Mesenteric fat pad (tissue), 1 donor: Measurements from ENCODE around the gene KCNH2. TPM values are rescaled to one million over a fixed set of nuclear protein-coding genes. Genes with fewer than 3 reads are reported as not detected.

ENCODE experiments used
- DNase-seq: peaks from one replicate; pipeline ENCODE4 v3.0.0-alpha.2; 2020; ENCODE audit warnings: low spot score
- total RNA-seq: library from RNA; stranded (reverse); fragmentation: NEBNext Ultra II Directional; extraction: Animal tissue kit (Norgen Biotek cat#: 25700); gene quantifications from one replicate; pipeline ENCODE4 v1.2.1, GENCODE V29; 2021
- donor health status: DM: yes; HTN: yes; CAD: no.

The KCNH2 gene
- total RNA-seq, 1 donor from 2014 or later = 0.32 TPM

- no peak for DNase-seq
Measured at GRCh38 chr7:150996376-150997074, 18.4 kb upstream of the KCNH2 start.

GRCh38 chr7:150994838-150995510 lies 16.9 kb upstream of the KCNH2 start:
- DNase-seq = no peak

- no peak for DNase-seq
Measured at GRCh38 chr7:150994141-150994837, 16.2 kb upstream of the KCNH2 start.

DNA sequence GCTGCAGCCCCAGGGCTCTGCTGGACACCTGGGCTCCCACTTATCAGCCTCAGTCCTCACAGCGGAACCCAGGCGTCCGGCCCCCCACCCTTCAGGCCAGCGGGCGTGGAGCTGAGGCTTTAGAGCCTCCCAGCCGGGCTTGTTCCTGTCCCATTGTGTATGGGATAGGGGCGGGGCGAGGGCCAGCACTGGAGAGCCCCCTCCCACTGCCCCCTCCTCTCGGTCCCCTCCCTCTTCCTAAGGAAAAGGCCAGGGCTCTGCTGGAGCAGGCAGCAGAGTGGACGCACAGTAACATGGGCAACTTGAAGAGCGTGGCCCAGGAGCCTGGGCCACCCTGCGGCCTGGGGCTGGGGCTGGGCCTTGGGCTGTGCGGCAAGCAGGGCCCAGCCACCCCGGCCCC lies 15.4 kb upstream of the KCNH2 start:
- no peak for DNase-seq

DNA sequence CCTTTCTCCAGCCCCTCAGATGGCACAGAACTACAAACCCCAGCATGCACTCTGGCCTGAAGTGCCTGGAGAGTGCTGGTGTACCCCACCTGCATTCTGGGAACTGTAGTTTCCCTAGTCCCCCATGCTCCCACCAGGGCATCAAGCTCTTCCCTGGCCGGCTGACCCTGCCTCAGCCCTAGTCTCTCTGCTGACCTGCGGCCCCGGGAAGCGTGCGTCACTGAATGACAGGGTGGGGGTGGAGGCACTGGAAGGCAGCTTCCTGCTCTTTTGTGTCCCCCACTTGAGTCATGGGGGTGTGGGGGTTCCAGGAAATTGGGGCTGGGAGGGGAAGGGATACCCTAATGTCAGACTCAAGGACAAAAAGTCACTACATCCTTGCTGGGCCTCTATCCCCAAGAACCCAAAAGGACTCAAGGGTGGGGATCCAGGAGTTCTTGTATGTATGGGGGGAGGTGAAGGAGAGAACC lies 14.7 kb upstream of the KCNH2 start:
- no peak for DNase-seq

- DNase-seq = no peak
Measured at GRCh38 chr7:150992051-150992640, 14.0 kb upstream of the KCNH2 start.

DNA sequence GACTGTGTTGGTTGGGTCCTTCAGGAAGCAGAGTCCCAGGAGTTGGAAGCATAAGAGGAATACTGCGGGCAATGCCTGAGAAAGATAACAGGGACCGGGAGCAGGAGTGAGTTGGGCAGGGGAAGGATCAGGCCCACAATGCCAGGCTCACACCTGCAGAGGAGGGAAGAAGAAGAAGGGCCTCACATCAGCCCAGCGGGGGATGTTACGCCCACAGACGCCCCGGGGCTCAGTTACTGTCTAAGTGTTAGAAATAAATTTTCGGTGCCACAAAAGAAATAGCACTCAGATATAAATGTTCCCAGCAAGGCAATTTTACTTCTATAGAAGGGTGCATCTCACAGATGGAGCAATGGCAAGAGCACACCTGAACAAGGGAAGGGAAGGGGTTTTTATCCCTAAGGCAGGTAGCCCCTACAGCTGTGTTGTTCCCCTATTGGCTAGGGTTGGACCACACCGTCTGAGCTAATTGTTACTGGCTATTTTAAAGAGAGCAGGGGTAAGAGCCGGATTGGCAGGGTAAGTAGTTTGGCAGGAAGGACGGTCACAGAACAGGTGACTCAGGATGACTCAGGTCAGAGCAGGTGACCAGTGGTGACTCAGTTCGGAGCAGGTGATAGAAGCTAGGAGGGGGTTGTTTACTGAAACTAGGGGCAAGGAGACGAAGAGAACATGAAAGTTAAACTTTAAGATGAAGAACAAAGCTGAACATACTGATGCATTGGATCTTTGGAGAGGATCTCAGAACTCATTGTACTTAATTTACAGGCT lies 12.5 kb upstream of the KCNH2 start, which contains the start of gene NOS3:
Gene NOS3, plus strand, starts transcription at position 602 of the 771 bp plus-strand sequence. CDS start 2,787 bp downstream, outside the sequence.
- no peak for DNase-seq

DNA sequence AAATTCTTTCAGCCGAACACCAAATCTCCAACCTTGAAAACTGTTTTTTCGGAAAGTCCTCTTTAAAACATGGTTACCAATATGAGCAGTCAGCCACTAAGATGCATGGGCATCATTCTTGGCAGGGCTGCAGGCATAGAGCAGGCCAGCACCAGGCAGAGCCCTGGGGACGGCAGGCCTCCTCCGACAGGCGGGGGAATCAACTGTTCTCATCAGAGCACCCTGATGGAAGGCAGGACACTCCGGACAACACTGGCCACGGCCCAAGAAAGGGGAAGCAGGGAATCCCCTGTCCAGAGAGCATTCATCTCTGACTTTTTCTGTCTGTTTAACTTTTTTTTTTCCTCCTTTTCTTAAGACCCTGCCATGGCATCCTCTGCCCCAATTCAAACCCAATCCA lies 11.3 kb upstream of the KCNH2 start:
- DNase-seq = no peak

DNA sequence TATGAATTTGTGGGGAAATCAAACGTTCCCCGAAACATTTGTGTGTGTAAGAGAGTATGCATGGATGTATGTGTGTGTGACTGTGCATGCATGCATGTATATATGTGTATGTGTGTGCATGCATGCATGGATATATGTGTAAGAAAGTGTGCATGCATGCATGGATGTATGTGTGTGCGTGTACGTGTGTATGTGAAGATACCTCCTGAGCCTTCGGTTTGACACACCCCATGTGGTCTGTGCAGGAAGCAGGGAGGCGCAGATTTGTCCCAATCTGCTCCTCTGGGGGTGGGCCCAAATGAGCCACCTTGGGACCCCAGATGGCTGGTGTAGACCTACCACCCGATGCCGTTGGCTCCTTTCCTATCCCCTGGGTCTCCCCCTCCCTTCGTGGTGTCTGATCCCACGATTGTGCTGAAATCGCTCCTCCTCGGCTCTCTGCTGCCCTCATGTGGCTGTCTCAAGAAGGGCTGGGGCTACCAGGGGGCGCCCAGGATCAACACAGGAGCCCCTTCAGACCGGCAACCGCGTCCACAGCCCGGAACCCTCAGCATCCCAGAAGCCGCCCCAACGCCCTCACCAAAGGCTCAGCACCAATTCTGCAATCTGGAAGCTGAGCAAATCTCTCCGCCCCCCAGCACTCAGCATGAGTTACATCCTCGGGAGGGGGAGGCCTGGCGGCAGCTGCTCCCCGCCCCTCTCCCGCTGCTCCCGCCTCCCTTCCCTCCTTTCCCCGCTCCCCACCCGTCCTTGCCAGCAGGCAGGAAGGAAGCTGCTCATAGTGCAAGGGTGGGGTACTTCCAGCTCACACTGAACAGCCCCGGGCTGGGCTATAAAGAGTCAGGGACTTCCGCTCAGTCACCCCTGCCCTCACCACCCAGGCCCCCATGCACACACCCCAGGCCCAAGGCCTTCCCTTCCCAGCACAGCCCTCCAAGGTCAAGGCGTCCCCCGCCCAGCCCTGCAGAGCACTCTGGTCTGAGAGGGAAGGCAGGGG lies 10.4 kb upstream of the KCNH2 start:
- DNase-seq = no peak

GRCh38 chr7:150986556-150986955 lies 8.4 kb upstream of the KCNH2 start:
- DNase-seq = no peak

DNA sequence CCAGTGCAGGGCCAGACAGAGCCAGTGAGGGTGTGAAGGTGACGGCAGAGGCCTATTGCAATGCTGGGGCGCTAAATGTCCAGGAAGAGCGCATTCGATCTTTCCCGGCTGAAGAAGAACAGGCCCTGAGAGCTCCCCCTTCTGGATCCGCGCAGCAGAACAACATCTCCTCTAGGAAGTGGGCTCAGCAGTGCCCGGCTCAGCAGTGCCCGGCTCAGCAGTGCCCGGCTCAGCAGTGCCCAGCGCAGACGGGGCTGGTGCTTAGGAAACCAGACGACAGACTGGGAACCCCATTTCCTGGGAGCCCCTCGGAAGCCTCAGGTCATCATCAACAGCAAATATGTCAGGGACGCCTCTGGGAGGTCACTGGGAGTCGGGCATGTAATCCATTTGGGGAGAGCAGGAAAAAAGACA lies 8.0 kb upstream of the KCNH2 start:
- DNase-seq = no peak

DNA sequence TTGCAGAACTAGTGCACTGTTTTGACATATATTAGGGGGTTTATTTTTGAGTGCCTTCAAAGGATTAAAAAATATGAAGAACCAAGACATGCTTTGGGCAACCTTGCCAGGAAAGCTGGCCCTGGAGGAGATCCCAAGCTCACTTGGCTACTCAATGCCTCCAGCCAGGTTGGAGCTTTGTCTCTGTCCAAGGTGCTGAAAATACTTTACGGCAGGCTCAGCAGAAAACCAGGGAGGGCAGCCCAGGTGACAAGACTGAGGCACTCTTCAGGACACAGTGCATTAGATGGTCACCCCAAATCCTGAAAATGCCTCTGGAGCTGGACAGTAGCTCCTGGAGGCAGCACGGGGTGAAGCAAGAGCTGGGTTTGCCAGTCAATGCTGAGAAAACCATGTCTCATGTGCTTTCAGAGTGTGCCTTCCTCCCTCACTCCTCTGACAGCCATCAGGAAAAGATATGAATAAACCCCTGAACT lies 5.8 kb upstream of the KCNH2 start:
- DNase-seq = no peak

- DNase-seq = no peak
Measured at GRCh38 chr7:150982351-150982750, 4.2 kb upstream of the KCNH2 start.

DNA sequence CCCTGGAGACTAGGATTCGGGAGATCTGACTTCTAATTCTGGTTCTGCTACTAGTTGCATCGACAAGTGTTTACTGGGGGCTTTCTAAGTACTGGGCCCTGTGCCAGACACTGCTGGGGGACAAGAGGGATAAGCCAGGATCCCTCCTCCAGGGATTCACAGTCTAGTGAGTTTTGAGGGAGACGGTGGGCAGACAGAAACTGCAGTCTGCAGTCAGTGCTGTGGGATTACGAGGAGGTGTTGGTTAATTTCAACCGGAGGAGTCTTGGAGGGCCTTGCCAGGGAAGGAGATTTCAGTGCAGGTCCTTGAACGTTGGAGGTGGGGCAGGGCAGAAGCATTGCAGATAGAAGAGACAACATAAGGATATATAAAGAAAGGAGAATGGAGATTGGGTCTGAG lies 3.5 kb upstream of the KCNH2 start:
- no peak for DNase-seq

DNA sequence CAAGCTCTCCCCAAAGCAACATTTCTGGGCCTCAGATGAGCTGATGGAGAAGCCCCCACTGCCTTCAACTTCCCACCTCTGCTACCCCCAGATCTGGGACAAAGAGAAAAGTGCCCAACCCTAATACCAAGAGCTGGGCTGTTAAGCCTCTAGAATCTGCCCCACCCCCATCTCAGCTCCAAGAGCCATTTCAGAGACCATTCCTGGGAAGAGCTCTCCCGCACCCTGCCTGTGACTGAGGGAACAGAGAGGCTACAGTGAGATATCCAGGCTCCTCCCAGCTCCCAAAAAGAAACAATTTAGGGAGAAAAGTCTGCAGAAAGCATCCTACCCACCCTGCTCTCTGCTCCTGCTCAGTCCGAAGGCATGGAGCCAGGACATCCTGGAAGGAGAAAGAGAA lies 2.5 kb upstream of the KCNH2 start:
- DNase-seq = no peak

DNA sequence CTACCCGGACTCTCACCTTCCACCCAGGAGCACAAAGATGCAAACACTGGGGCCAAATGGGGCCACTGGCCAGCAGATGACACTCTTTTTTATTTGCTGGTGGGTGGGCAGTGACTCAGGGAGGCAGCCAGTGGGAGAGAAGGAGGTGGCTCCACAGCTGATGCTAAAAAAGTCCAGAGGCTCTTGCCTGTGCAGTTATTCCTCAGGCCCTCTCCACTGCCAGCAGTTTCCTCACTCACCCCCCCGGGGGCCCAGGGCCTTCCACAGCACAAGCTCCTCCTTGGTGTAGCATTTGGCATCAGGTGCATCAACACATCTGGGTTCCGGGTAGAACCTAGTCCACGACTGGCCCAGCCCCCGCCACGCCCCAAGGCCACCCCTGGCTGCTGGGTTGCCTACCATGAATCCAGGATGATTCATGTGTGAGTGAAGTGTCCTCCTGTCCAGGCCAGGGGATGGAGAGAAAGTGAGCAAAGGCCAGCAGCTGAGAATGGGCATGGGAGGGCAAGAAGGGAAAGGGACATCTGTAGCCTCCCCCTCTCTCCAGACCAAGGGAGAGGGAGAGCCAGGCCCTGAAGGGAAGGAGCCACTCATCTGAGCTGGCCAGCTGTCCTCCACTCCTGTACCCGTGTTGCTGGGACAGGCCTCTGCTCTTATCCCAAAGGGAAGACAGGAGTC lies 1.7 kb upstream of the KCNH2 start:
- DNase-seq = no peak

DNA sequence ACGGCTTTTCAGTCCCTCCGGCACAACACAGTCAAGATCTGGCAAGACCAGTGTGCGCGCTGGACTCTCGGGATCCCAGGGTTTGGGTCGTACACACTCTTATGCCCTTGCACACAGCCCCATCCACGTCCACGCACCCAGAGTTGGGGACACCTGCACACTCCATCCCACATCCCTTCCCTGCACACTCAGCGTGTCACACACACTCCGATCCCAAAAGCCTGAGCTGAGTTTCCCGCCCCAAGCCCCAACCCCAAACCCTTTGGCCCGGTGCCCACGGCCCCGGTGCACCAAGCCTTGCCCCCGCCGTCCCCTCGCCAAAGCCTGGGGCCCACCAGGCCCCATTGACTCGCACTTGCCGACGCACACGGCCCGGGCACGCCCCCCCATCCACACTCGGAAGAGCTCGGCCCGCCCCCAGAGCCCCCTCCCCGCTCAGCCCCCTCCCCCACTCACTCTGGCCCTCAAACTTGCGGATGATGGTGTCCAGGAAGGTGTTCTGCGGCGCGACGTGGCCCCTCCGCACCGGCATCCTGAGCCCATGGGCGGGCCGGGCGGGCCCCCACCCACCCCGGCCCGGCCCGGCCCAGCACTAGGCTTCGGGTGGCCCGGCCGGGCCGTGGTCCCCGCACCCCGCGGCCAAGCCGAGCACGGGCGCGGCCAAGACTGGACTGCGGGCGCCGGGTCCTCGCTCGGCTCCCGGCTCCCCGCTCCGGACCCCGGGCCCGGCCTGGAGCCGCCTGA lies 567 bp downstream of the KCNH2 start:
- no peak for DNase-seq
